GM18909 (cell line): ENCODE data around the gene TMEM215.
"Not testable (repeated sequence)": the region's sequence is repeated elsewhere in the genome, so short reads cannot be mapped to it uniquely, and the experiment has no call there.

Experiments used
- ATAC-seq: cut with Tn5 transposase; IDR thresholded peaks from one replicate; pipeline ENCODE4 v1.9.1; 2021; ENCODE audit warnings: mild to moderate bottlenecking; ENCODE audit not compliant: unreplicated experiment, poor library complexity

The TMEM215 gene

GRCh38 chr9:32783168-32783891, at the start of gene TMEM215:
Gene TMEM215, plus strand, starts transcription at chr9:32783540. Its CDS starts 644 bp downstream, at chr9:32784184.
- ATAC-seq: no peak

GRCh38 chr9:32735476-32735875, 47.9 kb upstream of the TMEM215 start:
- ATAC-seq: no peak

- no peak for ATAC-seq
These were observed 46.0 kb upstream of the TMEM215 start for GRCh38 chr9:32737378-32737777.

GRCh38 chr9:32738501-32739172, 44.7 kb upstream of the TMEM215 start:
- ATAC-seq: no peak

- ATAC-seq: no peak
These were observed 41.6 kb upstream of the TMEM215 start for GRCh38 chr9:32741706-32742105.

GRCh38 chr9:32742296-32742695, 41.0 kb upstream of the TMEM215 start:
- ATAC-seq: no peak

- no peak for ATAC-seq
These were observed 35.3 kb upstream of the TMEM215 start for GRCh38 chr9:32748013-32748412.

- ATAC-seq: no peak
These were observed 27.6 kb upstream of the TMEM215 start for GRCh38 chr9:32755730-32756129.

- ATAC-seq: no peak
These were observed 19.2 kb upstream of the TMEM215 start for GRCh38 chr9:32764139-32764538.

- ATAC-seq: no peak
These were observed 8.1 kb upstream of the TMEM215 start for GRCh38 chr9:32775283-32775682.

- ATAC-seq: no peak
These were observed 7.1 kb upstream of the TMEM215 start for GRCh38 chr9:32776201-32776600.

GRCh38 chr9:32782476-32783167, 718 bp upstream of the TMEM215 start:
- ATAC-seq: no peak

- ATAC-seq: no peak
These were observed 4.5 kb downstream of the TMEM215 start for GRCh38 chr9:32787816-32788215.

GRCh38 chr9:32796015-32796414, 12.7 kb downstream of the TMEM215 start:
- ATAC-seq: not testable (repeated sequence)

GRCh38 chr9:32801530-32801929, 18.2 kb downstream of the TMEM215 start:
- ATAC-seq: no peak

- no peak for ATAC-seq
These were observed 23.9 kb downstream of the TMEM215 start for GRCh38 chr9:32807217-32807616.

- no peak for ATAC-seq
These were observed 27.9 kb downstream of the TMEM215 start for GRCh38 chr9:32811246-32811645.

- ATAC-seq: no peak
These were observed 37.0 kb downstream of the TMEM215 start for GRCh38 chr9:32820322-32820721.

- no peak for ATAC-seq
These were observed 39.8 kb downstream of the TMEM215 start for GRCh38 chr9:32823101-32823500.

- no peak for ATAC-seq
These were observed 40.2 kb downstream of the TMEM215 start for GRCh38 chr9:32823551-32823950.

- no peak for ATAC-seq
These were observed 41.9 kb downstream of the TMEM215 start for GRCh38 chr9:32825203-32825602.
